GM18507 (cell line): ENCODE results near the gene TERF2IP.

Experiments used
- DNase-seq: peaks from one replicate; pipeline ENCODE4 v3.0.0; 2011; ENCODE audit warnings: low read depth; ENCODE audit not compliant: insufficient read length; ENCODE audit errors: extremely low spot score
- FAIRE-seq: peaks from 2 replicates; lab custom pipeline; 2011; peaks lifted over from hg19 to GRCh38; lab: Jason Lieb, UNC

The TERF2IP gene

GRCh38 chr16:75647492-75648264 is at the start of gene TERF2IP, which contains the start of gene KARS1:
TERF2IP (plus strand) TSS chr16:75647773; CDS start chr16:75647883, 110 bp downstream.
KARS1 (minus strand) TSS chr16:75647665; CDS start chr16:75647639, 26 bp downstream.
- FAIRE-seq: peak; percentile 95

GRCh38 chr16:75599452-75600277 is 47.9 kb upstream of the TERF2IP start:
- FAIRE-seq (no peak), DNase-seq (no peak)

More at GRCh38 chr16:75647492-75648264, at the start of gene TERF2IP, which contains the start of gene KARS1:
- peak; percentile 88 for DNase-seq

GRCh38 chr16:75603241-75603640 is 44.3 kb upstream of the TERF2IP start:
- FAIRE-seq: no peak
- DNase-seq: no peak

GRCh38 chr16:75606507-75606906 is 41.1 kb upstream of the TERF2IP start:
- DNase-seq (no peak), FAIRE-seq (no peak)

- FAIRE-seq: no peak
- DNase-seq: no peak
These were observed 33.3 kb upstream of the TERF2IP start for GRCh38 chr16:75614066-75614897.

- FAIRE-seq (no peak), DNase-seq (no peak)
These were observed 32.0 kb upstream of the TERF2IP start for GRCh38 chr16:75615619-75616018.

- FAIRE-seq (no peak), DNase-seq (no peak)
These were observed 31.0 kb upstream of the TERF2IP start for GRCh38 chr16:75616521-75617010.

- no peak for FAIRE-seq
- no peak for DNase-seq
These were observed 30.5 kb upstream of the TERF2IP start for GRCh38 chr16:75617121-75617520.

GRCh38 chr16:75618780-75619179 is 28.8 kb upstream of the TERF2IP start:
- DNase-seq (no peak), FAIRE-seq (no peak)

- no peak for FAIRE-seq
- DNase-seq: no peak
These were observed 27.0 kb upstream of the TERF2IP start for GRCh38 chr16:75620326-75621169.

GRCh38 chr16:75621170-75621477 is 26.4 kb upstream of the TERF2IP start:
- DNase-seq: no peak

GRCh38 chr16:75622761-75623605 is 24.6 kb upstream of the TERF2IP start, which contains the start of gene ADAT1:
ADAT1 (minus strand) TSS chr16:75623281; CDS start chr16:75620799, 2,482 bp downstream.
- DNase-seq (peak; percentile 87), FAIRE-seq (peak; percentile 89)

More at GRCh38 chr16:75621170-75621477, 26.4 kb upstream of the TERF2IP start:
- FAIRE-seq: peak; percentile 61

- DNase-seq (no peak), FAIRE-seq (no peak)
These were observed 22.6 kb upstream of the TERF2IP start for GRCh38 chr16:75624921-75625334.

- no peak for FAIRE-seq
- DNase-seq: no peak
These were observed 20.8 kb upstream of the TERF2IP start for GRCh38 chr16:75626806-75627205.

- FAIRE-seq: no peak
- no peak for DNase-seq
These were observed 19.7 kb upstream of the TERF2IP start for GRCh38 chr16:75627851-75628250.

- FAIRE-seq (no peak), DNase-seq (no peak)
These were observed 19.2 kb upstream of the TERF2IP start for GRCh38 chr16:75628351-75628750.

- no peak for FAIRE-seq
- no peak for DNase-seq
These were observed 18.4 kb upstream of the TERF2IP start for GRCh38 chr16:75629132-75629531.

- FAIRE-seq (no peak), DNase-seq (no peak)
These were observed 17.5 kb upstream of the TERF2IP start for GRCh38 chr16:75630052-75630451.
